Karpas-422 (cell line): ENCODE results near the gene ATP9A. TPM values are rescaled to one million over a fixed set of nuclear protein-coding genes. Genes with fewer than 3 reads are reported as not detected.
A peak's percentile ranks its signal among the peaks of the same experiment; 100 is the strongest.

ENCODE experiments used
- DNase-seq: peaks from one replicate; pipeline ENCODE4 v3.0.0-alpha.2; 2015
- H2AFZ ChIP-seq: fragments of 200-600 bp; sonication (generic); 2 replicates; pipeline ENCODE4 v1.6.1; 2014; ENCODE audit warnings: antibody characterized with exemption, low read length, mixed read lengths
- H3K27ac ChIP-seq: fragments of 200-600 bp; sonication (generic); 2 replicates; pipeline ENCODE4 v1.5.1; 2014; ENCODE audit warnings: mild to moderate bottlenecking, low read length, moderate library complexity
- H3K27me3 ChIP-seq: fragments of 200-600 bp; sonication (generic); 2 replicates; pipeline ENCODE4 v1.6.1; 2014; ENCODE audit warnings: low read length, mixed read lengths
- H3K36me3 ChIP-seq: fragments of 200-600 bp; sonication (generic); 2 replicates; pipeline ENCODE4 v1.6.1; 2014; ENCODE audit warnings: low read length, mixed read lengths; ENCODE audit not compliant: insufficient read depth
- H3K4me1 ChIP-seq: fragments of 200-600 bp; sonication (generic); 2 replicates; pipeline ENCODE4 v1.6.1; 2014; ENCODE audit warnings: mild to moderate bottlenecking, low read length, mixed read lengths
- H3K4me2 ChIP-seq: fragments of 200-600 bp; sonication (generic); 2 replicates; pipeline ENCODE4 v1.6.1; 2014; ENCODE audit warnings: low read length, low read depth, mild to moderate bottlenecking; ENCODE audit not compliant: poor library complexity, severe bottlenecking
- H3K4me3 ChIP-seq: fragments of 200-600 bp; sonication (generic); 2 replicates; pipeline ENCODE4 v1.5.1; 2014; ENCODE audit warnings: mild to moderate bottlenecking, antibody characterized with exemption, low read length, mixed read lengths
- H3K79me2 ChIP-seq: fragments of 200-600 bp; sonication (generic); 2 replicates; pipeline ENCODE4 v1.6.1; 2014; ENCODE audit warnings: mild to moderate bottlenecking, low read length, mixed read lengths
- H3K9ac ChIP-seq: fragments of 200-600 bp; sonication (generic); 2 replicates; pipeline ENCODE4 v1.6.0; 2014; ENCODE audit warnings: low read length
- H3K9me2 ChIP-seq: fragments of 200-600 bp; sonication (generic), shearing (Covaris generic); replicated peaks from 2 replicates; pipeline ENCODE4 v1.6.0; 2014; ENCODE audit warnings: mild to moderate bottlenecking, low read length, moderate library complexity; ENCODE audit not compliant: insufficient read depth
- H3K9me3 ChIP-seq: fragments of 300-700, 200-600 bp; sonication (generic); 2 replicates; pipeline ENCODE4 v1.6.1; 2014; ENCODE audit warnings: low read length, mixed read lengths
- H4K20me1 ChIP-seq: fragments of 200-600 bp; sonication (generic); 2 replicates; pipeline ENCODE4 v1.6.1; 2014; ENCODE audit warnings: mild to moderate bottlenecking, antibody characterized with exemption, low read length, low read depth; ENCODE audit not compliant: insufficient read depth
- total RNA-seq: library from RNA; depleted of rRNA; stranded (reverse); fragments of >200 nt; shearing (Covaris generic); gene quantifications from 2 replicates; pipeline ENCODE4 v1.2.3, GENCODE V29; 2014; ENCODE audit warnings: low replicate concordance

The ATP9A gene
- total RNA-seq, 1 experiment from 2014 or later: 0.19 TPM

GRCh38 chr20:51607170-51607569, 161.0 kb downstream of the ATP9A start:
- Histone ChIP-seq H3K4me2 (no peak overlapping the region), H3K36me3 (no peaks in the 10 kb centered on the region), H3K27me3 (no peaks in the 10 kb centered on the region), H3K79me2 (no peaks in the 10 kb centered on the region), H2AFZ (no peak overlapping the region), H3K27ac (no peak overlapping the region), H3K4me3 (no peak overlapping the region), H4K20me1 (no peaks in the 10 kb centered on the region), H3K9me2 (no peaks in the 10 kb centered on the region), H3K9me3 (no peaks in the 10 kb centered on the region), H3K4me1 (peaks cover 3% of the 10 kb centered on the region; the same call in 1 of the 2 replicates), H3K9ac (no peak overlapping the region)
- DNase-seq: no peak

- Histone ChIP-seq H3K36me3 (no peaks in the 10 kb centered on the region), H3K4me3 (no peak overlapping the region), H2AFZ (no peak overlapping the region), H3K9me2 (no peaks in the 10 kb centered on the region), H4K20me1 (no peaks in the 10 kb centered on the region), H3K4me2 (no peak overlapping the region), H3K27me3 (no peaks in the 10 kb centered on the region), H3K79me2 (no peaks in the 10 kb centered on the region), H3K27ac (no peak overlapping the region), H3K9me3 (no peaks in the 10 kb centered on the region), H3K4me1 (no peaks in the 10 kb centered on the region), H3K9ac (no peak overlapping the region)
- no peak for DNase-seq
Observed at GRCh38 chr20:51604851-51605250, 163.3 kb downstream of the ATP9A start.

- Histone ChIP-seq H3K27ac (no peak overlapping the region), H3K4me3 (no peak overlapping the region), H3K9me2 (no peaks in the 10 kb centered on the region), H3K36me3 (no peaks in the 10 kb centered on the region), H3K4me2 (no peak overlapping the region), H3K27me3 (no peaks in the 10 kb centered on the region), H3K9ac (no peak overlapping the region), H3K4me1 (peaks cover 4% of the 10 kb centered on the region; the same call in 1 of the 2 replicates), H3K9me3 (no peaks in the 10 kb centered on the region), H2AFZ (no peak overlapping the region), H3K79me2 (no peaks in the 10 kb centered on the region), H4K20me1 (no peaks in the 10 kb centered on the region)
- no peak for DNase-seq
Observed at GRCh38 chr20:51602131-51602530, 166.1 kb downstream of the ATP9A start.

- peaks cover 12% of the 10 kb centered on the region for H3K4me1 ChIP-seq
- no peaks in the 10 kb centered on the region for H3K9me2 ChIP-seq
- H3K9me3 ChIP-seq: no peaks in the 10 kb centered on the region
- no peaks in the 10 kb centered on the region for H3K79me2 ChIP-seq
- no peak overlapping the region for H3K27ac ChIP-seq
- H3K4me2 ChIP-seq: no peak overlapping the region
- no peaks in the 10 kb centered on the region for H3K27me3 ChIP-seq
- H4K20me1 ChIP-seq: no peaks in the 10 kb centered on the region
- no peak overlapping the region for H3K9ac ChIP-seq
- H2AFZ ChIP-seq: no peak overlapping the region
- H3K36me3 ChIP-seq: no peaks in the 10 kb centered on the region
- no peak overlapping the region for H3K4me3 ChIP-seq
- DNase-seq: no peak
Observed at GRCh38 chr20:51600950-51601349, 167.2 kb downstream of the ATP9A start.

- no peak overlapping the region for H3K9ac ChIP-seq
- no peak overlapping the region for H2AFZ ChIP-seq
- H3K9me2 ChIP-seq: no peaks in the 10 kb centered on the region
- H4K20me1 ChIP-seq: no peaks in the 10 kb centered on the region
- no peaks in the 10 kb centered on the region for H3K36me3 ChIP-seq
- DNase-seq: no peak
- no peak overlapping the region for H3K4me3 ChIP-seq
- H3K27ac ChIP-seq: no peak overlapping the region
- no peaks in the 10 kb centered on the region for H3K27me3 ChIP-seq
- H3K79me2 ChIP-seq: no peaks in the 10 kb centered on the region
- H3K4me1 ChIP-seq: peaks cover 21% of the 10 kb centered on the region
- H3K9me3 ChIP-seq: no peaks in the 10 kb centered on the region
- H3K4me2 ChIP-seq: no peak overlapping the region
Observed at GRCh38 chr20:51600016-51600420, 168.2 kb downstream of the ATP9A start.

- peaks cover 32% of the 10 kb centered on the region for H3K4me1 ChIP-seq
- no peaks in the 10 kb centered on the region for H3K79me2 ChIP-seq
- no peaks in the 10 kb centered on the region for H3K27me3 ChIP-seq
- H2AFZ ChIP-seq: no peak overlapping the region
- H3K36me3 ChIP-seq: no peaks in the 10 kb centered on the region
- H3K4me2 ChIP-seq: no peak overlapping the region
- DNase-seq: no peak
- no peak overlapping the region for H3K4me3 ChIP-seq
- H3K9ac ChIP-seq: no peak overlapping the region
- H4K20me1 ChIP-seq: no peaks in the 10 kb centered on the region
- H3K9me2 ChIP-seq: no peaks in the 10 kb centered on the region
- no peak overlapping the region for H3K27ac ChIP-seq
- no peaks in the 10 kb centered on the region for H3K9me3 ChIP-seq
Observed at GRCh38 chr20:51598556-51598955, 169.6 kb downstream of the ATP9A start.

- no peaks in the 10 kb centered on the region for H3K9me3 ChIP-seq
- H3K27me3 ChIP-seq: no peaks in the 10 kb centered on the region
- no peak overlapping the region for H3K27ac ChIP-seq
- H3K4me1 ChIP-seq: peaks cover 32% of the 10 kb centered on the region
- H4K20me1 ChIP-seq: no peaks in the 10 kb centered on the region
- no peaks in the 10 kb centered on the region for H3K9me2 ChIP-seq
- H3K4me2 ChIP-seq: no peak overlapping the region
- DNase-seq: no peak
- H3K79me2 ChIP-seq: no peaks in the 10 kb centered on the region
- no peak overlapping the region for H3K9ac ChIP-seq
- H3K4me3 ChIP-seq: no peak overlapping the region
- H2AFZ ChIP-seq: no peak overlapping the region
- no peaks in the 10 kb centered on the region for H3K36me3 ChIP-seq
Observed at GRCh38 chr20:51597389-51598231, 170.6 kb downstream of the ATP9A start.

GRCh38 chr20:51596668-51597388, 171.4 kb downstream of the ATP9A start:
- Histone ChIP-seq H3K9me3 (no peaks in the 10 kb centered on the region), H3K27ac (no peak overlapping the region), H3K36me3 (no peaks in the 10 kb centered on the region), H3K4me3 (no peak overlapping the region), H3K27me3 (no peaks in the 10 kb centered on the region), H3K4me1 (peaks cover 32% of the 10 kb centered on the region), H3K9me2 (no peaks in the 10 kb centered on the region), H4K20me1 (no peaks in the 10 kb centered on the region), H3K79me2 (no peaks in the 10 kb centered on the region), H3K9ac (no peak overlapping the region), H2AFZ (0 out of 2 replicates have a peak overlapping the region, but pooled peaks have one; percentile 54), H3K4me2 (peak overlapping the region; percentile 2)
- DNase-seq: no peak
